Activated T-cell treated with anti-CD3 and anti-CD28 coated beads, Interleukin-2, amount 50 U/mL, for 72 hours (primary cell): ENCODE measurements around the gene DHRS2. TPM values are rescaled to one million over a fixed set of nuclear protein-coding genes. Genes with fewer than 3 reads are reported as not detected.
"Not testable (repeated sequence)": the region's sequence is repeated elsewhere in the genome, so short reads cannot be mapped to it uniquely, and the experiment has no call there.

Experiments used
- ATAC-seq, 2 donors: fragments of 150-1000 bp; cut with Tn5 transposase; replicated peaks in 1 of 2; 2 replicates each; pipeline ENCODE4 v1.10.0; 2021; ENCODE audit warnings: moderate library complexity in 2 of 2, mild to moderate bottlenecking in 1 of 2
- DNase-seq, 2 donors: peaks; one replicate each; pipeline ENCODE4 v3.0.0; 2021 to 2022; ENCODE audit warnings: mixed read lengths in 1 of 2
- H3K27ac Mint-ChIP-seq: one replicate; pipeline ENCODE4 v1.8.0; 2022; ENCODE audit warnings: mild to moderate bottlenecking, moderate library complexity, mixed read lengths
- H3K27me3 Mint-ChIP-seq: one replicate; pipeline ENCODE4 v1.8.0; 2022; ENCODE audit warnings: low read depth, mixed read lengths
- H3K36me3 Mint-ChIP-seq, 2 donors: one replicate each; pipeline ENCODE4 v1.8.0; 2022; ENCODE audit warnings: mixed read lengths in 2 of 2, mild to moderate bottlenecking in 1 of 2; ENCODE audit not compliant: insufficient read depth in 2 of 2
- H3K4me1 Mint-ChIP-seq: one replicate; pipeline ENCODE4 v1.8.0; 2022; ENCODE audit warnings: low read depth, mixed read lengths
- H3K4me3 Mint-ChIP-seq, 2 donors: one replicate each; pipeline ENCODE4 v1.8.0; 2022; ENCODE audit warnings: mild to moderate bottlenecking in 2 of 2, mixed read lengths in 2 of 2, moderate library complexity in 2 of 2
- H3K9me3 Mint-ChIP-seq, 2 donors: one replicate each; pipeline ENCODE4 v1.8.0; 2022; ENCODE audit warnings: mixed read lengths in 2 of 2
- total RNA-seq, 2 donors: library from RNA; stranded (reverse); gene quantifications; one replicate each; pipeline ENCODE4 v1.2.3, GENCODE V29; 2022

DHRS2 gene
- total RNA-seq, 2 donors from 2014 or later: 5.0 to 10.6 TPM

GRCh38 chr14:23604675-23605170, 31.4 kb upstream of the DHRS2 start:
- ATAC-seq (no peak), DNase-seq (no peak)
- H3K27me3 Mint-ChIP-seq: no peaks in the 10 kb centered on the region
- H3K4me3 Mint-ChIP-seq: no peak overlapping the region
- H3K4me1 Mint-ChIP-seq: peaks cover 34% of the 10 kb centered on the region
- no peak overlapping the region for H3K27ac Mint-ChIP-seq
- H3K36me3 Mint-ChIP-seq: peaks cover 3 to 7% of the 10 kb centered on the region in 2 donors
- H3K9me3 Mint-ChIP-seq: peaks cover 4 to 7% of the 10 kb centered on the region in 2 donors

- Mint-ChIP-seq H3K9me3 (peaks cover 4 to 7% of the 10 kb centered on the region in 2 donors), H3K27ac (peak overlapping the region; percentile 62), H3K4me3 (peak overlapping the region; percentile 26 to 35), H3K27me3 (no peaks in the 10 kb centered on the region), H3K36me3 (peaks cover 3 to 5% of the 10 kb centered on the region in 2 donors), H3K4me1 (peaks cover 47% of the 10 kb centered on the region)
- DNase-seq: peak; percentile 42 to 53
- ATAC-seq: peak; percentile 94 to 95
These were observed 30.1 kb upstream of the DHRS2 start for GRCh38 chr14:23605931-23606585.

- peaks cover 51% of the 10 kb centered on the region for H3K4me1 Mint-ChIP-seq
- peaks cover 4 to 7% of the 10 kb centered on the region in 2 donors for H3K9me3 Mint-ChIP-seq
- DNase-seq (no peak), ATAC-seq (no peak)
- H3K36me3 Mint-ChIP-seq: peaks cover 3 to 5% of the 10 kb centered on the region in 2 donors
- no peak overlapping the region for H3K4me3 Mint-ChIP-seq
- H3K27me3 Mint-ChIP-seq: no peaks in the 10 kb centered on the region
- no peak overlapping the region for H3K27ac Mint-ChIP-seq
These were observed 27.7 kb upstream of the DHRS2 start for GRCh38 chr14:23608454-23608853.

GRCh38 chr14:23609001-23609400, 27.2 kb upstream of the DHRS2 start:
- Mint-ChIP-seq H3K27ac (no peak overlapping the region), H3K36me3 (peaks cover 3 to 5% of the 10 kb centered on the region in 2 donors), H3K27me3 (no peaks in the 10 kb centered on the region), H3K4me1 (peaks cover 51% of the 10 kb centered on the region), H3K4me3 (peak overlapping the region; percentile 20 to 35), H3K9me3 (peaks cover 4 to 7% of the 10 kb centered on the region in 2 donors)
- ATAC-seq (no peak), DNase-seq (no peak)

- not testable (repeated sequence) for H3K9me3 Mint-ChIP-seq, H3K27ac Mint-ChIP-seq, DNase-seq, H3K27me3 Mint-ChIP-seq, H3K36me3 Mint-ChIP-seq, ATAC-seq
- Mint-ChIP-seq H3K4me3 (peak overlapping the region; percentile 20 to 67), H3K4me1 (peaks cover 51% of the 10 kb centered on the region)
These were observed 26.6 kb upstream of the DHRS2 start for GRCh38 chr14:23609411-23610089.

GRCh38 chr14:23610090-23610814, 25.9 kb upstream of the DHRS2 start:
- ATAC-seq (no peak), DNase-seq (no peak)
- Mint-ChIP-seq H3K9me3 (peaks cover 4 to 7% of the 10 kb centered on the region in 2 donors), H3K4me3 (peak overlapping the region; percentile 55 to 67), H3K27ac (peak overlapping the region; percentile 97), H3K36me3 (peaks cover 3 to 5% of the 10 kb centered on the region in 2 donors), H3K4me1 (peaks cover 51% of the 10 kb centered on the region), H3K27me3 (no peaks in the 10 kb centered on the region)

- DNase-seq (no peak), ATAC-seq (no peak)
- Mint-ChIP-seq H3K9me3 (peaks cover 4 to 7% of the 10 kb centered on the region in 2 donors), H3K4me1 (peaks cover 45% of the 10 kb centered on the region), H3K27me3 (no peaks in the 10 kb centered on the region), H3K36me3 (peaks cover 3 to 5% of the 10 kb centered on the region in 2 donors), H3K27ac (peak overlapping the region; percentile 97), H3K4me3 (no peak overlapping the region)
These were observed 25.3 kb upstream of the DHRS2 start for GRCh38 chr14:23610815-23611289.

- DNase-seq: no peak
- Mint-ChIP-seq H3K36me3 (peaks cover 3 to 5% of the 10 kb centered on the region in 2 donors), H3K27me3 (no peaks in the 10 kb centered on the region), H3K4me1 (peaks cover 30% of the 10 kb centered on the region), H3K9me3 (peaks cover 4 to 7% of the 10 kb centered on the region in 2 donors), H3K4me3 (no peak overlapping the region), H3K27ac (no peak overlapping the region)
- no peak for ATAC-seq
These were observed 23.8 kb upstream of the DHRS2 start for GRCh38 chr14:23612354-23612732.

- Mint-ChIP-seq H3K36me3 (peaks cover 3 to 5% of the 10 kb centered on the region in 2 donors), H3K27ac (no peak overlapping the region), H3K27me3 (no peaks in the 10 kb centered on the region), H3K9me3 (peaks cover 4 to 7% of the 10 kb centered on the region in 2 donors), H3K4me1 (peaks cover 29% of the 10 kb centered on the region), H3K4me3 (no peak overlapping the region)
- ATAC-seq: no peak
- DNase-seq: no peak
These were observed 23.4 kb upstream of the DHRS2 start for GRCh38 chr14:23612802-23613201.

GRCh38 chr14:23613242-23614070, 22.7 kb upstream of the DHRS2 start:
- Mint-ChIP-seq H3K4me1 (peaks cover 29% of the 10 kb centered on the region), H3K27me3 (no peaks in the 10 kb centered on the region), H3K36me3 (peaks cover 3 to 5% of the 10 kb centered on the region in 2 donors), H3K4me3 (no peak overlapping the region), H3K27ac (no peak overlapping the region), H3K9me3 (peaks cover 4 to 7% of the 10 kb centered on the region in 2 donors)
- no peak for ATAC-seq
- no peak for DNase-seq

- H3K9me3 Mint-ChIP-seq: no peaks in the 10 kb centered on the region
- no peak overlapping the region for H3K27ac Mint-ChIP-seq
- ATAC-seq (no peak), DNase-seq (no peak)
- H3K4me3 Mint-ChIP-seq: no peak overlapping the region
- no peaks in the 10 kb centered on the region for H3K36me3 Mint-ChIP-seq
- H3K4me1 Mint-ChIP-seq: peaks cover 20% of the 10 kb centered on the region
- no peaks in the 10 kb centered on the region for H3K27me3 Mint-ChIP-seq
These were observed 21.8 kb upstream of the DHRS2 start for GRCh38 chr14:23614395-23614828.

- ATAC-seq (no peak), DNase-seq (no peak)
- Mint-ChIP-seq H3K27me3 (no peaks in the 10 kb centered on the region), H3K4me1 (peaks cover 6% of the 10 kb centered on the region), H3K9me3 (no peaks in the 10 kb centered on the region), H3K27ac (no peak overlapping the region), H3K36me3 (no peaks in the 10 kb centered on the region), H3K4me3 (no peak overlapping the region)
These were observed 20.3 kb upstream of the DHRS2 start for GRCh38 chr14:23615856-23616255.
